Stimulated activated CD4-positive, alpha-beta T cell treated with anti-CD3 and anti-CD28 coated beads, Interleukin-4, amount 100 ng/mL, for 1 hour (primary cell): ENCODE data around the gene DGKG.

Experiments
- DNase-seq: peaks from one replicate; pipeline ENCODE4 v3.0.0-alpha.2; 2020

Gene DGKG

GRCh38 chr3:186316666-186317260 is 45.3 kb downstream of the DGKG start:
- DNase-seq: no peak

- DNase-seq: no peak
Measured at GRCh38 chr3:186315581-186316354, 46.3 kb downstream of the DGKG start.

GRCh38 chr3:186314896-186315295 is 47.1 kb downstream of the DGKG start:
- DNase-seq: no peak

GRCh38 chr3:186311441-186311840 is 50.6 kb downstream of the DGKG start:
- DNase-seq: no peak

- DNase-seq: no peak
Measured at GRCh38 chr3:186308549-186308948, 53.5 kb downstream of the DGKG start.

GRCh38 chr3:186307594-186308221 is 54.3 kb downstream of the DGKG start:
- no peak for DNase-seq

GRCh38 chr3:186305286-186305685 is 56.7 kb downstream of the DGKG start:
- DNase-seq: no peak

GRCh38 chr3:186303965-186304364 is 58.1 kb downstream of the DGKG start:
- no peak for DNase-seq

- no peak for DNase-seq
Measured at GRCh38 chr3:186299327-186299726, 62.7 kb downstream of the DGKG start.

- DNase-seq: no peak
Measured at GRCh38 chr3:186298876-186299275, 63.2 kb downstream of the DGKG start.

GRCh38 chr3:186290796-186291195 is 71.2 kb downstream of the DGKG start:
- no peak for DNase-seq

GRCh38 chr3:186287711-186288110 is 74.3 kb downstream of the DGKG start:
- no peak for DNase-seq

- no peak for DNase-seq
Measured at GRCh38 chr3:186286114-186286513, 75.9 kb downstream of the DGKG start.

GRCh38 chr3:186284661-186285060 is 77.4 kb downstream of the DGKG start:
- DNase-seq: no peak

- DNase-seq: no peak
Measured at GRCh38 chr3:186284349-186284652, 77.7 kb downstream of the DGKG start.

- no peak for DNase-seq
Measured at GRCh38 chr3:186283651-186284348, 78.2 kb downstream of the DGKG start.

- no peak for DNase-seq
Measured at GRCh38 chr3:186283096-186283495, 78.9 kb downstream of the DGKG start.

- DNase-seq: no peak
Measured at GRCh38 chr3:186281176-186281575, 80.9 kb downstream of the DGKG start.

- no peak for DNase-seq
Measured at GRCh38 chr3:186280737-186281136, 81.3 kb downstream of the DGKG start.

GRCh38 chr3:186277268-186277909 is 84.6 kb downstream of the DGKG start:
- no peak for DNase-seq

GRCh38 chr3:186275436-186275835 is 86.6 kb downstream of the DGKG start:
- no peak for DNase-seq

- no peak for DNase-seq
Measured at GRCh38 chr3:186273586-186273985, 88.4 kb downstream of the DGKG start.

- DNase-seq: no peak
Measured at GRCh38 chr3:186270701-186271100, 91.3 kb downstream of the DGKG start.
